Stimulated activated CD4-positive, alpha-beta T cell treated with anti-CD3 and anti-CD28 coated beads, Interleukin-2, amount 100 ng/mL, for 4 hours (primary cell): ENCODE results near the gene GPHN.

Experiments
- DNase-seq: peaks from one replicate; pipeline ENCODE4 v3.0.0-alpha.2; 2020; ENCODE audit warnings: low read depth

GPHN gene

GRCh38 chr14:66959437-66960050, 451.6 kb downstream of the GPHN start:
- DNase-seq: no peak

GRCh38 chr14:66965831-66966230, 457.9 kb downstream of the GPHN start:
- no peak for DNase-seq

GRCh38 chr14:66972469-66972868, 464.5 kb downstream of the GPHN start:
- DNase-seq: no peak

DNA sequence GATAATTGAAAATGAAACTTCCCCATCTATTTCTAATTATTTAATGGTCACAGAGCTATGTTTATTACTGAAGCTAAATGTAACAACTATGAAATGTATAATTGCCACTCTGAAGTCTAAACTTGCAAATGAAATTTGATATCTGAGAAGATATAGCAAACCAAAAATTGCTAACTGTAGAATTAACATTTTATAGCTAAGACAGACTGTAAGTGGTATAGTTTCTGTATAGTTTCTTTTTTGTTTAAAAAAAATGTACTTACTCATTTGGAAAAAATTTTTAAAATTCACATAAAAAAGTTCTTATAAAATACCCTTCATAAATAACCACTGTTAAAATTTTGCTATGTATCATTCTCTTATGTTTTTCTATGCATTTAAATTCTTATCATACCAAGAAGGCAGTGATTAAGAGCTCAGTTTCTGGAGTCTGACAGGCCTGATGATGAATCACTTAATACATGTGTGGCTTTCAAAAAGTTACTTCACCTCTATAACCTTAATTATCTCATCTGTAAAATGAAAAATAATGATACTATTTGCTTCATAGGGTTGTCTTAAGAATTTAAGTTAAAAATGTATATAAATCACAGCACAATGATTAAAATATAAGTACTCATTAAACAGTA, 466.6 kb downstream of the GPHN start:
- DNase-seq: no peak

DNA sequence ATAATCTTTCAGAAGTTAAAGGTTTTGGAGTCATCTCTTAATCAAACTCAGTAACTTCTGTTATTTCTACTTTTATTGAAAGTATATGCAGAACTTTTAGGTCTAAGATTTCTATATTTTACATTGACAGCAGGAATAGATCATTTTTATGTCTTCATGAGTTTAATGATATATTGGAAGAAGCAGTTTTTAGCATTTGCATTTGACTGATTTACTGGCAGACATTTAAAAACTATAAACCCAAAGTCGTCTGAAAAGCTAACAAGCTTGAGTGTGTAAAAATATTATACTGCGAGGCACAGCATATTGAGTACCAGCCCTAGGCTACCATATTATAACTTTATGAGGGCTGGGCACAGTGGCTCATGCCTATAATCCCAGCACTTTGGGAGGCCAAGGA, 467.3 kb downstream of the GPHN start:
- no peak for DNase-seq

DNA sequence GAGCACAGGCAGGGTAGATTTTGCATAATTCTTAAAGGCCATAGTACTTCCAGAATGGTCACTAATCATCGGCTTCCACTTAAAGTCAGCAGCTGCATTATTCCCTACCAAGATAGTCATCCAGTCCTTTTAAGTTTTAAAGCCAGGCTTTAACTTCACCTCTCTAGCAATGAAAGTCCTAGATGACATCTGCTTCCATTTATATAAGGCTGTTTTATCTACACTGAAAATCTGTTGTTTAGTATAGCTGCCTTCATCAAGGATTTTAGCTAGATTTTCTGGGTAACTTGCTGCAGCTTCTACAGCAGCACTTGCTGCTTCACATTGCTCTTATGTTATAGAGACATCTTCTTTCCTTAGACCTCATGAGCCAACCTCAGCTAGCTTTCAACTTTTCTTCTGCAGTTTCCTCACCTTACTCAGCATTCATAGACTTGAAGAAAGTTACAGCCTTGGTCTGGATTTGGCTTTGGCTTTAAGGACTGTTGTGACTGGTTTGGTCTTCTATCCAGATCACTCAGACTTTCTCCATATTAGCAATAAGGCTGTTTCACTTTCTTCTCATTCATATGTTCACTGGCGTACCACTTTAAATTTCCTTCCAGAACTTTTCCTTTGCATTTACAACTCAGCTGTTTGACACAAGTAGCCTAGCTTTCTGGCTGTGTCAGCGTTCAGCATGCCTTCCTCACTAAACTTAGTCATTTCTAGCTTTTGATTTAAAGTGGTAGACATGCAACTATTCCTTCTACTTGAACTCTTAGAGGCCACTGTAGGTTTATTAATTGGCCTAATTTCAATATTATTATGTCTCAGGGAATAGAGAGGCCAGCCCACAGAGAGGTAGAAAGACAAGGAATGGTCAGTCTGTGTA, 471.4 kb downstream of the GPHN start:
- no peak for DNase-seq

DNA sequence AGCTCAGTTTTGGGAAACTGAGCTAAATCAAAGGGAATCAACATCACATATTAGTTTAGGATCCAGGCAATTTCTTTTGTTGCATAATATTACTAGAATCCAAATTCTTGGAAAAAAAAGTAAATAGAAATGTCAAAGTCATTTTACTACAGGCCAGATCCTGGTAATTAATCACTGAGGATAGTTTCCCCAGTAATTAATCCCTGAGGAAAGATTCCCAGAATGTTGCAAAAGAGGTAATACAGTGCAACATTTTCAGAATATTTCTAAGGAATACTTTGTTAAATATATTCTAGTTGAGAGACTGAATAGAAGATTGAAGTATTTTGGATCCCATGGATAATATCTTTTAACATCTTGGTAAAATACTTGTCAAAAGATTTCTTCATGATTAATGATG, 474.3 kb downstream of the GPHN start:
- no peak for DNase-seq

DNA sequence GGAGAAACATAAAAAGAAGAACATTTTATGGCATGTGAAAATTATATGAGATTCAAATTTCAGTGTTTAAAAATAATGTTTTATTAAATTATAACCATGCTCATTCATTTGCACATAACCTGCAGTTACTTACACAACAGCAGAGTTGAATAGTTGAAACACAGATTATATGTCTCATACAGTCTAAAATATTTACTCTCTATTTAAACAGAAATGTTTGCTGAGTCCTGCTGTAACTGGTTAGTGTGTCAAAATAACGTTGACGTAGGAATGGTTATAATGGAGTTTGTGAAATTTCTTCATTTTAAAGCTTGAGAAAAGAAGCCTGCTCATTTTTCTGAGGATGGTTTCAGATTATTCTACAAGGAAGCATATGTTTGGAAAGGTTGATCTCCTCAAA, 484.8 kb downstream of the GPHN start:
- no peak for DNase-seq

DNA sequence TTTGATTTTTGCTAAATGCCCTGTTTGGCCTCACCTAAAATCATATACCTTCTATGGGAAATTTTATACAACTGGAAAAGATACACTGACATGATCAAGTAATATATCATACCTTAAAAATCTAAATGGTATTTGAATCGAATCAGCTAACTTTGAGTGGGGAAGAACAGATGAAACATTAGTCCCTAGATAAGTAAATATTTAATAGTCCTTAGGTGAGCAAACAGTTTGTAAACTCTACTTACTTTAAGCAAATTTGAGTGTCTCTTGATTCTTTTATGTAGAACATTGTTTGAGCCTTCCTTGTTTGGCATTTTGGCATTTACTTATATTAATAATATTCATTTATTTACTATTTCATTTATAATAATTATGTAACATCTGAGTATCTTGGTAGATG, 485.6 kb downstream of the GPHN start:
- no peak for DNase-seq

- DNase-seq: no peak
Observed at GRCh38 chr14:66998013-66998412, 490.1 kb downstream of the GPHN start.

- no peak for DNase-seq
Observed at GRCh38 chr14:66999978-67000377, 492.0 kb downstream of the GPHN start.

DNA sequence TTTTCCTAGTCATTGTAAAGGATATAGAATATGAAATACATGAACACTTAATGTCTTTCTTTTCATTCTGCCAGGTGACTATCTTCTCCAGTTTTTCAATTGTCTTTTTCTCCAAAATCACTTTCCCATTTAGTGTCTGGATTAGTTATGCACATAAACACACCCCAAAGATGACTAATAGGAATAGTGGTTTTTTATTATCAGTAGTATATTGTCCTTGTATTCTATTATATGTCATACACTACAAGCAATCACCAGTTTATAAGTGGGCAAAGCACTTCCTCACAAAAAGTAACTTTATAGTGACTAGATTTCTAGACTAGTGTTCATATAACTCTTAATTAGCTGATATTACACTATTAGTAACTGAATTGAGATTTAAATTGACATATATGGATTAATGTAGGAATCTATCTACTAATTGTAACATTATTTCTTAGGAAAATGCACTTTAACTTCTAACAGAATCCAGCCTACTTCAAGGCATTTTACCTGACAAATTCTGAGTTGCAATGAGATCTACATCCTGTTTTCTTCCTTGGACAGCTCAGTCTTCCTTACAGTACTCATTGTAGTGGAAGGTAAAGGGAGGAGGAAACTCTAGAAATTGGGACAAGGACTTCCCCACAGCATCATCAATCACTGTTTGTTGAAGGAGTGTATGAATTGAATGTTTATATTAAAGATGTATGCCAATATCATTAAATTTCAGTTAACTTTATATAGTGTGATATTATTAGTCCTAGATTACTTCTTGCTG, 495.2 kb downstream of the GPHN start:
- DNase-seq: no peak

DNA sequence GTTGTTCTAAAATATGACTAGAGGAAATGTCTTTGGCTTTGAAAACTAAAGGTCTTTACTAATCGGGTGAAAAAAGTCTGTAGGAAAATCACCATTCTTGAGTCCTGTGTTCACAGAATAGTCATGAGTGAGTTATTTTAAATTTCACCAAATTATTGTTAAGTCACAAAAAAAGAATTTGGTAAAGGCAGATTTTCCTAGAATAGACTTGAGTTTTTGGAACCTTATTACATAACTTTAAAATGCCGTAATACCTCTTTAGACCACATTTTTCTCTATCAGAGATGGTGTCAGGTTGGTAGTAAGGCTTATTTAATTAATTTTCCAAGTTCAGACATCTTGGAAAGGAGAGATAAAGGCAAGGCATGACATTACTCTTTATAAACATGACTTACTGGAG, 496.6 kb downstream of the GPHN start:
- no peak for DNase-seq

DNA sequence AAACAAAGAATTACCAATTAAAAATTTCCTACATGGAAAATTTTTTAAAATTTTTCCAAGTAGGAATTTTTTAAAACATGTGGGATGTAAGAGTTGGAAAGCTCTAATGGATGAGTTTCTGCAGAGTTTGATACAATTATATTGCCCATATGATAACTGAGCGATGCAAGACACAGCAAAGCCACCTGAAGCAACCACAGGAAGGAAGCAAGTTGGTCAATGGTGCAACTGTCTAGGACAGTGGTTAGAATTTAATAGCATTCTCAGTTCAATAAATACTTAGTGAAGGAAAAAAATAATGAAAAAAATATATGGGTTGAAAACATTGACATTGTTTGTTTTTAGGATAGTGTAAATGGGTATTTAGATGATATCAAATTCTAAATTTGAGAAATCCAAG, 502.7 kb downstream of the GPHN start:
- DNase-seq: no peak

- DNase-seq: no peak
Observed at GRCh38 chr14:67016856-67017255, 508.9 kb downstream of the GPHN start.

DNA sequence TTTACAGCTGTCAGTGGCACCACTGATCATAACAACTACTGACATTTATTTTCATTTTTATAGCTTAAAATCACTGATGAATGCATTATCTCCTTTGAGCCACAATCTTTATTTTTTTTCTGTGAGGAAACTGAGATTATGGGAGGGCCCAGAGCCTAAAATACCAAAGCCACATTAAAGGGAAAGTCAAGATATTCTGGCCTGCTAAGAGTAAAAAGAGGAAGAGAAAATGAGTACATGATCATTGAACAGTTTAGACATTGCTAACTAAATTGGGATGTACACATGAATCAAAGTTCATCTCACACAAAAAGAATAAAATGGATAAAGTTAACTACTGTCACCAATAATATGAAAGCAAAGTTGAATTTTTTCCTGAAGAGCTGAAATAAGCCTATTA, 510.8 kb downstream of the GPHN start:
- no peak for DNase-seq

- DNase-seq: no peak
Observed at GRCh38 chr14:67019796-67020195, 511.8 kb downstream of the GPHN start.

- DNase-seq: no peak
Observed at GRCh38 chr14:67031920-67032774, 524.2 kb downstream of the GPHN start.

- no peak for DNase-seq
Observed at GRCh38 chr14:67045440-67045839, 537.5 kb downstream of the GPHN start.

GRCh38 chr14:67050896-67051295, 542.9 kb downstream of the GPHN start:
- no peak for DNase-seq

- DNase-seq: no peak
Observed at GRCh38 chr14:67056684-67057083, 548.7 kb downstream of the GPHN start.

- DNase-seq: no peak
Observed at GRCh38 chr14:67059596-67059995, 551.6 kb downstream of the GPHN start.
